Endothelial cell (in vitro differentiated cells): Measurements from ENCODE around the gene COG7. TPM values are rescaled to one million over a fixed set of nuclear protein-coding genes. Genes with fewer than 3 reads are reported as not detected.

Source experiments
- DNase-seq: peaks from one replicate; pipeline ENCODE4 v3.0.0; 2021; ENCODE audit warnings: low spot score
- H3K27ac Mint-ChIP-seq: one replicate; pipeline ENCODE4 v1.8.0; 2021; ENCODE audit warnings: mixed read lengths, inconsistent platforms; ENCODE audit not compliant: unreplicated experiment
- H3K27me3 Mint-ChIP-seq: one replicate; pipeline ENCODE4 v1.8.0; 2021; ENCODE audit warnings: mild to moderate bottlenecking, moderate library complexity, mixed read lengths, inconsistent platforms; ENCODE audit not compliant: unreplicated experiment
- H3K36me3 Mint-ChIP-seq: one replicate; pipeline ENCODE4 v1.8.0; 2021; ENCODE audit warnings: mild to moderate bottlenecking, low read depth, mixed read lengths, inconsistent platforms; ENCODE audit not compliant: unreplicated experiment
- H3K4me1 Mint-ChIP-seq: one replicate; pipeline ENCODE4 v1.8.0; 2021; ENCODE audit warnings: mild to moderate bottlenecking, mixed read lengths, inconsistent platforms; ENCODE audit not compliant: unreplicated experiment
- H3K4me3 Mint-ChIP-seq: one replicate; pipeline ENCODE4 v1.8.0; 2021; ENCODE audit warnings: mild to moderate bottlenecking, mixed read lengths, inconsistent platforms; ENCODE audit not compliant: unreplicated experiment
- H3K9me3 Mint-ChIP-seq: one replicate; pipeline ENCODE4 v1.8.0; 2021; ENCODE audit warnings: mixed read lengths, inconsistent platforms; ENCODE audit not compliant: unreplicated experiment
- long read RNA-seq: library from polyadenylated mRNA; unstranded; transcript quantifications from one replicate; pipeline ENCODE4 v2.0.0, GENCODE V29; 2020; ENCODE audit not compliant: unreplicated experiment
- total RNA-seq: library from RNA; stranded (reverse); fragmentation: NEBNext Ultra II Directional; extraction: Animal tissue kit (Norgen Biotek cat#: 25700); gene quantifications from one replicate; pipeline ENCODE4 v1.2.1, GENCODE V29; 2021; ENCODE audit not compliant: unreplicated experiment
- TF ChIP-seq, protein P1 (sequence below): fragments of 200-600 bp; sonication (generic); IDR thresholded peaks from one replicate; pipeline ENCODE4 v1.5.0; 2021; ENCODE audit warnings: antibody characterized with exemption; ENCODE audit not compliant: unreplicated experiment

COG7 gene
- 10.1 TPM for total RNA-seq
- long read RNA-seq, partial matches to known transcripts: 0 of 2 reads
- long read RNA-seq, other reads (novel, unspliced or antisense): 0 of 2 reads

DNA sequence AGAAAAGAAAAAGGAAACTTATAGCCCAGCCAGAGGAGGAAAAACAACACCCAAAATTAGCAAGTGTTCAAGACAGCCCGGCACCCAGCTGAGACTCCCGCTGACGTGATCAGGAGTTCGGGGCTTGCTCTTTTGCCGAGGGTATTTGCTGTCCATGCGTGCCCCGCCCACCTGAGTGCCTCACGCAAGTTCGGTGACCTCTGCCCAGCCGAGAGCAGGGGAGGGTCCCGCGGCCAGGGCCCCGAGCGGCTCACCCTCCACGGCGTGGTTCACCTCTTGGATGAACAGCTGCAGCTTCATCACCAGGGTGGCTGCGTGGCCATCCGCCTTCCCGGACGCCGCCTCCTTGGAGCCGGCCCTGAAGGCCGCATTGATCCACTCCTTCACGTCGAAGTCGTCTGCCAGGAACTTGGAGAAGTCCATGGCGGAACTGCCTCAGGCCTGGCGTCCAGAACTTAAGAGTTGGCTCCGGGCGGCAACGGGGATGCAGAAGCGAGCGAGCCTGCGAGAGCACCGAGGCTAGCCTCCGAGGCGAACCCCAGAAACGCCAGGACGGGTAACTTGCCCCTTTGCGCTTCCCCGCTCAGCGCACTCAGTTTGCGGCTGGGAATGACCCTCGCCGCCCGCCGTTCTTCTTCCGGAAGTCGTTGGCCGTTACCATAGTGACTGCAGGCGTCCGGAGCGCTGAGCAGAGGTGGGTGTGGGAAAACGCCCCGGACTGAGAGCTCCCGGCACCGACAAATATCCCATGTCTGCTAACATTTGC is at the start of gene COG7:
TSS of gene COG7 (minus strand) at position 618 of the 766 bp plus-strand sequence. CDS start at position 423, 195 bp downstream.
- peak; percentile 89 for DNase-seq
- H3K27ac Mint-ChIP-seq: peak within 1 kb of the TSS; percentile 86

GRCh38 chr16:23502466-23502865 is 49.5 kb upstream of the COG7 start:
- Mint-ChIP-seq H3K4me1 (peaks cover 23% of the 10 kb centered on the region), H3K27ac (peak overlapping the region; percentile 88)

More for the DNA sequence above, at the start of gene COG7:
- Mint-ChIP-seq H3K36me3 (peaks cover 3% of the 10 kb centered on the region), H3K9me3 (no peaks in the 10 kb centered on the region), H3K4me1 (peaks cover 9% of the 10 kb centered on the region), H3K4me3 (peak within 1 kb of the TSS; percentile 96), H3K27me3 (no peaks in the 10 kb centered on the region)
- TF ChIP-seq, protein P1, sequence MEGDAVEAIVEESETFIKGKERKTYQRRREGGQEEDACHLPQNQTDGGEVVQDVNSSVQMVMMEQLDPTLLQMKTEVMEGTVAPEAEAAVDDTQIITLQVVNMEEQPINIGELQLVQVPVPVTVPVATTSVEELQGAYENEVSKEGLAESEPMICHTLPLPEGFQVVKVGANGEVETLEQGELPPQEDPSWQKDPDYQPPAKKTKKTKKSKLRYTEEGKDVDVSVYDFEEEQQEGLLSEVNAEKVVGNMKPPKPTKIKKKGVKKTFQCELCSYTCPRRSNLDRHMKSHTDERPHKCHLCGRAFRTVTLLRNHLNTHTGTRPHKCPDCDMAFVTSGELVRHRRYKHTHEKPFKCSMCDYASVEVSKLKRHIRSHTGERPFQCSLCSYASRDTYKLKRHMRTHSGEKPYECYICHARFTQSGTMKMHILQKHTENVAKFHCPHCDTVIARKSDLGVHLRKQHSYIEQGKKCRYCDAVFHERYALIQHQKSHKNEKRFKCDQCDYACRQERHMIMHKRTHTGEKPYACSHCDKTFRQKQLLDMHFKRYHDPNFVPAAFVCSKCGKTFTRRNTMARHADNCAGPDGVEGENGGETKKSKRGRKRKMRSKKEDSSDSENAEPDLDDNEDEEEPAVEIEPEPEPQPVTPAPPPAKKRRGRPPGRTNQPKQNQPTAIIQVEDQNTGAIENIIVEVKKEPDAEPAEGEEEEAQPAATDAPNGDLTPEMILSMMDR: no peak

DNA sequence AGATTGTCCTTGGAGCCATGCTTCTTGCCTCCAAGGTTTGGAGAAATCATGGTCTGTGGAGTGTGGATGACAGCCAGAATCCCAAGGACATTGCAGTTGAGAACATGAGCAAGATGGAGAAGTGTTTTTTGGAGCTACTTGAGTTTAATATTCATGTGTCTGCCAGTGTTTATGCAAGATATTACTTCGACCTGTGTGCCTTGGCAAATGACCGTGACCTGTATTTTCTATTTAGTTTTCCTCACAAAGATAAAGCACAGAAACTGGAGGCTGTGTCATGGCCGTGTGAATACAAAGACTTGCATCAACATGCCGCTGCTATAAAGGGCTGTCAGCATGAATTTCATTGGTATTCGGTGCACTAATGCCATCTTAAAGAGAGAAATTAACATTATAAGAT is 48.3 kb upstream of the COG7 start:
- Mint-ChIP-seq H3K27ac (no peak overlapping the region), H3K27me3 (peaks cover 3% of the 10 kb centered on the region), H3K4me3 (no peak overlapping the region), H3K4me1 (peaks cover 28% of the 10 kb centered on the region), H3K9me3 (no peaks in the 10 kb centered on the region), H3K36me3 (peaks cover 11% of the 10 kb centered on the region)
- TF ChIP-seq, protein P1: no peak
- no peak for DNase-seq

More at GRCh38 chr16:23502466-23502865, 49.5 kb upstream of the COG7 start:
- Mint-ChIP-seq H3K36me3 (peaks cover 10% of the 10 kb centered on the region), H3K9me3 (no peaks in the 10 kb centered on the region), H3K27me3 (peaks cover 3% of the 10 kb centered on the region), H3K4me3 (no peak overlapping the region)
- DNase-seq: peak; percentile 24
- TF ChIP-seq, protein P1: no peak

DNA sequence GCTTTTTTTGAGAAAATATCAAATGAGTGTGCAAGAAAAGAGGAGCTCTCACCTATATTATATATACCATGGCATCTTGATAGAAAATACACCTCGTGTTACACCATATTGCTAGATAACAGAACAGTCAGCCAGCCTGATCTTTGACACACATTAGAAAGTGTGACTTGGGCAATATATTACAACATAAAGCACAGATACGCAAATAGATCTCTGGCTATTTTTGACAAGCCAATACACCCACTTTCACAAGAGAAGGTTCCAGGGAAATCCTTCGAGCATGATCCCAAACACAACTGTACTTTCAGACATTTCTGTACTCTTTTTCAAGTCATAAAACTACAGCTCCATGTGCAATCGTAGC is 47.9 kb upstream of the COG7 start:
- TF ChIP-seq, protein P1: no peak
- Mint-ChIP-seq H3K4me1 (peaks cover 25% of the 10 kb centered on the region), H3K9me3 (no peaks in the 10 kb centered on the region)

More for the DNA sequence above, 47.9 kb upstream of the COG7 start:
- no peak for DNase-seq
- Mint-ChIP-seq H3K27ac (no peak overlapping the region), H3K4me3 (no peak overlapping the region), H3K36me3 (peaks cover 11% of the 10 kb centered on the region), H3K27me3 (no peaks in the 10 kb centered on the region)
